IMR-90 (cell line): ENCODE measurements around the gene ONECUT2. TPM values are rescaled to one million over a fixed set of nuclear protein-coding genes. Genes with fewer than 3 reads are reported as not detected.

ENCODE experiments used
- ATAC-seq: fragments of 200-7000 bp; cut with Tn5 transposase; 2 replicates; pipeline ENCODE4 v1.9.1; 2020; ENCODE audit warnings: low read depth, mild to moderate bottlenecking, moderate library complexity
- BruUV-seq: library from RNA; stranded (reverse); fragments of 400-500 nt; replicated peaks from 2 replicates; lab custom pipeline; 2021; lab: Mats Ljungman, UMichigan
- CTCF ChIA-PET: fragments of 300-600 bp; formaldehyde crosslinking; extraction: SDS; loops from one replicate; lab custom pipeline; 2021; ENCODE audit warnings: antibody characterized with exemption; lab: Yijun Ruan, JAX
- POLR2A ChIA-PET: fragments of 300-600 bp; sonication (Branson Sonifier 250); formaldehyde crosslinking; loops from one replicate; lab custom pipeline; 2022; ENCODE audit warnings: antibody characterized with exemption; ENCODE audit not compliant: unreplicated experiment; lab: Charles Lee
- DNase-seq: peaks from one replicate; pipeline ENCODE4 v3.0.0; 2013
- H2AFZ ChIP-seq: replicated peaks from 2 replicates; pipeline ENCODE3; 2013; ENCODE audit warnings: low read length, mild to moderate bottlenecking; ENCODE audit not compliant: poor library complexity
- H2AK5ac ChIP-seq: 2 replicates; pipeline ENCODE4 v1.6.1; 2013; ENCODE audit warnings: low read depth, low read length, inconsistent platforms
- H2AK9ac ChIP-seq: replicated peaks from 2 replicates; pipeline ENCODE3; 2013; ENCODE audit warnings: mild to moderate bottlenecking, low read depth, low read length, moderate library complexity; ENCODE audit not compliant: poor library complexity
- H2BK120ac ChIP-seq: 2 replicates; pipeline ENCODE4 v1.6.1; 2013; ENCODE audit warnings: low read depth, low read length, inconsistent platforms
- H2BK15ac ChIP-seq: 3 replicates; pipeline ENCODE4 v1.6.1; 2013; ENCODE audit warnings: low read depth, low read length, inconsistent platforms
- H2BK20ac ChIP-seq: 2 replicates; pipeline ENCODE4 v1.6.1; 2013; ENCODE audit warnings: low read depth, mild to moderate bottlenecking, inconsistent platforms, low read length, moderate library complexity
- H2BK5ac ChIP-seq: 2 replicates; pipeline ENCODE4 v1.6.1; 2013; ENCODE audit warnings: mild to moderate bottlenecking, low read depth, low read length, inconsistent platforms; ENCODE audit not compliant: poor library complexity, severe bottlenecking
- H3K14ac ChIP-seq: replicated peaks from 2 replicates; pipeline ENCODE4 v1.6.1; 2013; ENCODE audit warnings: low read depth, low read length, inconsistent platforms
- H3K18ac ChIP-seq: 2 replicates; pipeline ENCODE4 v1.6.1; 2013; ENCODE audit warnings: low read depth, low read length, control low read depth
- H3K23ac ChIP-seq: 2 replicates; pipeline ENCODE4 v1.6.1; 2013; ENCODE audit warnings: low read depth, low read length, inconsistent platforms
- H3K27ac ChIP-seq: 2 replicates; pipeline ENCODE4 v1.5.1; 2013; ENCODE audit warnings: mild to moderate bottlenecking, control low read depth, low read length; ENCODE audit not compliant: insufficient read depth
- H3K27me3 ChIP-seq: 2 replicates; pipeline ENCODE4 v1.6.1; 2013; ENCODE audit warnings: low read length; ENCODE audit not compliant: control insufficient read depth, insufficient read depth
- H3K36me3 ChIP-seq: 2 replicates; pipeline ENCODE4 v1.6.1; 2013; ENCODE audit warnings: low read length, mixed read lengths; ENCODE audit not compliant: control insufficient read depth, insufficient read depth
- H3K4ac ChIP-seq: 2 replicates; pipeline ENCODE4 v1.6.1; 2013; ENCODE audit warnings: low read depth, low read length, inconsistent platforms
- H3K4me1 ChIP-seq: 2 replicates; pipeline ENCODE4 v1.6.1; 2013; ENCODE audit warnings: low read length, mixed read lengths; ENCODE audit not compliant: control insufficient read depth, insufficient read depth
- H3K4me2 ChIP-seq: 2 replicates; pipeline ENCODE4 v1.6.1; 2013; ENCODE audit warnings: low read depth, mild to moderate bottlenecking, control low read depth, low read length, moderate library complexity
- H3K4me3 ChIP-seq: 2 replicates; pipeline ENCODE4 v1.5.1; 2013; ENCODE audit warnings: low read depth, mild to moderate bottlenecking, control low read depth, low read length, moderate library complexity; ENCODE audit not compliant: insufficient read depth
- H3K56ac ChIP-seq: 2 replicates; pipeline ENCODE4 v1.6.1; 2013; ENCODE audit warnings: low read length, inconsistent platforms; ENCODE audit not compliant: insufficient read depth; ENCODE audit errors: extremely low read depth
- H3K79me1 ChIP-seq, 2 experiments: 2 replicates each; pipeline ENCODE4 v1.6.1; 2013; ENCODE audit warnings: low read length in 2 of 2, inconsistent platforms in 1 of 2, low read depth in 1 of 2
- H3K9ac ChIP-seq: 2 replicates; pipeline ENCODE4 v1.6.1; 2013; ENCODE audit warnings: low read depth, low read length, control low read depth
- H3K9me1 ChIP-seq: 2 replicates; pipeline ENCODE4 v1.6.1; 2013; ENCODE audit warnings: low read length, inconsistent platforms; ENCODE audit not compliant: insufficient read depth
- H3K9me3 ChIP-seq: 2 replicates; pipeline ENCODE4 v1.6.1; 2013; ENCODE audit warnings: low read length; ENCODE audit not compliant: control insufficient read depth, insufficient read depth
- H4K20me1 ChIP-seq: 2 replicates; pipeline ENCODE4 v1.6.1; 2013; ENCODE audit warnings: low read length, inconsistent platforms; ENCODE audit not compliant: insufficient read depth
- H4K5ac ChIP-seq: 2 replicates; pipeline ENCODE4 v1.6.1; 2013; ENCODE audit warnings: mild to moderate bottlenecking, low read depth, low read length, control low read depth
- H4K8ac ChIP-seq, 2 experiments: 2 replicates each; pipeline ENCODE4 v1.6.1; 2013; ENCODE audit warnings: low read depth in 2 of 2, low read length in 2 of 2, control low read depth in 1 of 2, inconsistent platforms in 1 of 2
- H4K91ac ChIP-seq: 2 replicates; pipeline ENCODE4 v1.6.1; 2013; ENCODE audit warnings: low read depth, low read length, inconsistent platforms; ENCODE audit not compliant: insufficient read depth
- CEBPB ChIP-seq: IDR thresholded peaks from 2 replicates; pipeline ENCODE4 v1.6.1; 2012; ENCODE audit warnings: low read depth, low read length, improper control_type of control experiment
- MAFK ChIP-seq: IDR thresholded peaks from 2 replicates; pipeline ENCODE4 v1.6.1; 2012; ENCODE audit warnings: low read depth, low read length, improper control_type of control experiment
- WGBS, 2 experiments: methylation state at CpG; one replicate each; pipeline versions ENCODE4 v1.1.5 to v1.1.7; 2013; ENCODE audit warnings: missing lambda C conversion rate in 2 of 2; ENCODE audit not compliant: insufficient read length in 1 of 2; ENCODE audit errors: extremely low coverage in 2 of 2; 5-methylcytosine and 5-hydroxymethylcytosine counted together
- dilution Hi-C: fragments of 300-500 bp; cut with HindIII; formaldehyde crosslinking; loops from one replicate; pipeline ENCODE4 v1.14.3; 2018; ENCODE audit warnings: low sequenced_read_pairs; ENCODE audit not compliant: unreplicated experiment
- in situ Hi-C: fragments of 300-500 bp; cut with MboI; formaldehyde crosslinking; loops from 3 replicates; pipeline ENCODE4 v1.14.3; 2019; ENCODE audit warnings: low sequenced_read_pairs, inconsistent platforms, mixed read lengths
- intact Hi-C: fragments of 100-400 bp; cut with micrococcal nuclease; formaldehyde crosslinking; loops from 2 replicates; pipeline ENCODE4 v1.10.0; 2022
- polyA plus RNA-seq, 3 experiments: library from polyadenylated mRNA; depleted of rRNA; stranded (reverse); fragments of >200 nt; gene quantifications; 2 replicates each; pipeline ENCODE4 v1.2.3, GENCODE V29; 2012; ENCODE audit warnings: low replicate concordance in 1 of 3
- total RNA-seq: library from RNA; depleted of rRNA; stranded (reverse); fragments of >200 nt; gene quantifications from 2 replicates; pipeline ENCODE4 v1.2.3, GENCODE V29; 2012

Gene ONECUT2
- total and polyA plus RNA-seq, 2 of the 4 experiments (the other 2 are of a cell fraction) = under 0.01 to 0.02 TPM

- Histone ChIP-seq H3K79me1 (no peaks in the 10 kb centered on the region), H3K4me1 (no peaks in the 10 kb centered on the region), H3K9me3 (no peaks in the 10 kb centered on the region), H3K27me3 (peaks cover 6% of the 10 kb centered on the region), H2BK15ac (no peak overlapping the region), H2BK5ac (no peak overlapping the region), H2AFZ (no peak overlapping the region), H3K4me3 (no peak overlapping the region), H3K56ac (no peak overlapping the region), H3K27ac (no peak overlapping the region), H3K9ac (no peak overlapping the region), H3K23ac (no peak overlapping the region), H4K5ac (no peak overlapping the region), H4K20me1 (no peaks in the 10 kb centered on the region), H3K14ac (no peak overlapping the region), H3K9me1 (no peaks in the 10 kb centered on the region), H2BK20ac (no peak overlapping the region), H3K36me3 (no peaks in the 10 kb centered on the region), H2AK5ac (no peak overlapping the region), H4K8ac (no peak overlapping the region), H2BK120ac (no peak overlapping the region), H3K4me2 (no peak overlapping the region), H3K18ac (no peak overlapping the region), H4K91ac (no peak overlapping the region), H2AK9ac (no peak overlapping the region), H3K4ac (no peak overlapping the region)
- no peak for ATAC-seq
- ChIA-PET CTCF (no interaction called here), POLR2A (no interaction called here)
- dilution Hi-C loops = no loop called here
- TF ChIP-seq CEBPB = no peak
- TF ChIP-seq MAFK = peak; percentile 78
- WGBS, 2 experiments = 71% methylated on average over 5 of the region's 11 CpGs; no CpG with 5 or more reads in 1 of the 2 experiments
- intact Hi-C loops = no loop called here
- BruUV-seq = no TSS peak
- DNase-seq = no peak
- in situ Hi-C loops = no loop called here
Observed at GRCh38 chr18:57523171-57523956, 88.2 kb downstream of the ONECUT2 start.
